SK-N-SH treated with all-trans-retinoic acid at 6 μM for 48 hours (cell line): ENCODE measurements around the gene OSER1.
A peak's percentile ranks its signal among the peaks of the same experiment; 100 is the strongest.

Experiments used
- ATAC-seq: fragments of 200-7000 bp; cut with Tn5 transposase; 3 replicates; pipeline ENCODE4 v1.9.1; 2020; ENCODE audit warnings: mild to moderate bottlenecking, moderate library complexity
- ARNTL ChIP-seq: fragments of 450-650 bp; formaldehyde crosslinking; IDR thresholded peaks from 2 replicates; pipeline ENCODE4 v1.5.0; 2020; ENCODE audit warnings: low read depth, mild to moderate bottlenecking, moderate library complexity, borderline replicate concordance
- BACH2 ChIP-seq: fragments of 250-450 bp; sonication (Bioruptor Pico); IDR thresholded peaks from 2 replicates; pipeline ENCODE4 v1.9.0; 2021; ENCODE audit warnings: mild to moderate bottlenecking, borderline replicate concordance
- CSDC2 ChIP-seq: fragments of 250-450 bp; sonication (Bioruptor Pico); IDR thresholded peaks from 2 replicates; pipeline ENCODE4 v1.5.0; 2020; ENCODE audit warnings: mild to moderate bottlenecking, moderate library complexity
- CSRNP3 ChIP-seq: fragments of 250-450 bp; sonication (Bioruptor Pico); IDR thresholded peaks from 2 replicates; pipeline ENCODE4 v1.5.1; 2021; ENCODE audit warnings: mild to moderate bottlenecking, moderate library complexity
- ESRRG ChIP-seq: fragments of 250-450 bp; sonication (Bioruptor Pico); IDR thresholded peaks from 2 replicates; pipeline ENCODE4 v1.6.1; 2021; ENCODE audit warnings: mild to moderate bottlenecking
- GLIS3 ChIP-seq: fragments of 250-450 bp; sonication (Bioruptor Pico); IDR thresholded peaks from 2 replicates; pipeline ENCODE4 v1.5.0; 2020; ENCODE audit warnings: mild to moderate bottlenecking, moderate library complexity
- ISL1 ChIP-seq: fragments of 250-450 bp; sonication (Bioruptor Pico); IDR thresholded peaks from 2 replicates; pipeline ENCODE4 v2.1.2; 2022; ENCODE audit warnings: mild to moderate bottlenecking, moderate library complexity
- OSR1 ChIP-seq: fragments of 250-450 bp; sonication (Bioruptor Pico); IDR thresholded peaks from 2 replicates; pipeline ENCODE4 v1.8.0; 2022; ENCODE audit warnings: moderate library complexity, mild to moderate bottlenecking, inconsistent platforms
- POU6F1 ChIP-seq: fragments of 250-450 bp; sonication (Bioruptor Pico); IDR thresholded peaks from 2 replicates; pipeline ENCODE4 v1.8.0; 2021; ENCODE audit warnings: low read depth, mild to moderate bottlenecking, moderate library complexity, borderline replicate concordance
- PPARA ChIP-seq: fragments of 250-450 bp; sonication (Bioruptor Pico); IDR thresholded peaks from 2 replicates; pipeline ENCODE4 v1.5.0; 2020; ENCODE audit warnings: mild to moderate bottlenecking, borderline replicate concordance
- RARB ChIP-seq: fragments of 250-450 bp; sonication (Bioruptor Pico); IDR thresholded peaks from 2 replicates; pipeline ENCODE4 v1.8.0; 2021; ENCODE audit warnings: mild to moderate bottlenecking, moderate library complexity
- SNAI2 ChIP-seq: fragments of 250-450 bp; sonication (Bioruptor Pico); IDR thresholded peaks from 2 replicates; pipeline ENCODE4 v1.5.0; 2020; ENCODE audit warnings: mild to moderate bottlenecking, moderate library complexity
- TCF4 ChIP-seq: fragments of 250-450 bp; sonication (Bioruptor Pico); IDR thresholded peaks from 2 replicates; pipeline ENCODE4 v1.8.0; 2021; ENCODE audit warnings: mild to moderate bottlenecking, moderate library complexity, borderline replicate concordance
- TOX ChIP-seq: fragments of 250-450 bp; sonication (Bioruptor Pico); IDR thresholded peaks from 2 replicates; pipeline ENCODE4 v1.8.0; 2021; ENCODE audit warnings: mild to moderate bottlenecking, moderate library complexity, borderline replicate concordance
- ZC3H10 ChIP-seq: fragments of 250-450 bp; sonication (Bioruptor Pico); IDR thresholded peaks from 2 replicates; pipeline ENCODE4 v1.5.1; 2021; ENCODE audit warnings: mild to moderate bottlenecking, moderate library complexity
- ZFP3 ChIP-seq: fragments of 250-450 bp; sonication (Bioruptor Pico); IDR thresholded peaks from 2 replicates; pipeline ENCODE4 v1.5.0; 2020; ENCODE audit warnings: mild to moderate bottlenecking, moderate library complexity
- ZFP30 ChIP-seq: fragments of 450-650 bp; formaldehyde crosslinking; IDR thresholded peaks from 2 replicates; pipeline ENCODE4 v1.5.0; 2022; ENCODE audit warnings: mild to moderate bottlenecking, moderate library complexity
- ZNF565 ChIP-seq: fragments of 450-650 bp; formaldehyde crosslinking; conservative IDR thresholded peaks from 2 replicates; pipeline ENCODE4 v1.5.0; 2020; ENCODE audit warnings: low read depth, mild to moderate bottlenecking, moderate library complexity
- ZNF8 ChIP-seq: fragments of 450-650 bp; formaldehyde crosslinking; IDR thresholded peaks from 2 replicates; pipeline ENCODE4 v1.5.0; 2020; ENCODE audit warnings: mild to moderate bottlenecking, moderate library complexity
- TF ChIP-seq, protein P1 (sequence below): fragments of 250-450 bp; sonication (Bioruptor Pico); IDR thresholded peaks from 2 replicates; pipeline ENCODE4 v1.5.1; 2020; ENCODE audit warnings: low read depth, mild to moderate bottlenecking, moderate library complexity
- TF ChIP-seq, protein P2 (sequence below): fragments of 250-450 bp; sonication (Bioruptor Pico); IDR thresholded peaks from 2 replicates; pipeline ENCODE4 v1.8.0; 2020; ENCODE audit warnings: mild to moderate bottlenecking, moderate library complexity, borderline replicate concordance

OSER1 gene

GRCh38 chr20:44173116-44173515, 37.5 kb downstream of the OSER1 start:
- peak; percentile 34 for ATAC-seq
- TF ChIP-seq ZNF565, result no peak
- no peak for TF ChIP-seq CSRNP3 (CRISPR knock-in tag)
- no peak for TF ChIP-seq OSR1 (CRISPR knock-in tag)
- TF ChIP-seq ARNTL (CRISPR knock-in tag), result no peak
- no peak for TF ChIP-seq TCF4 (CRISPR knock-in tag)
- no peak for TF ChIP-seq ISL1 (CRISPR knock-in tag)
- TF ChIP-seq ZFP3 (CRISPR knock-in tag), result no peak
- TF ChIP-seq RARB, result no peak
- no peak for TF ChIP-seq ZNF8 (CRISPR knock-in tag)

DNA sequence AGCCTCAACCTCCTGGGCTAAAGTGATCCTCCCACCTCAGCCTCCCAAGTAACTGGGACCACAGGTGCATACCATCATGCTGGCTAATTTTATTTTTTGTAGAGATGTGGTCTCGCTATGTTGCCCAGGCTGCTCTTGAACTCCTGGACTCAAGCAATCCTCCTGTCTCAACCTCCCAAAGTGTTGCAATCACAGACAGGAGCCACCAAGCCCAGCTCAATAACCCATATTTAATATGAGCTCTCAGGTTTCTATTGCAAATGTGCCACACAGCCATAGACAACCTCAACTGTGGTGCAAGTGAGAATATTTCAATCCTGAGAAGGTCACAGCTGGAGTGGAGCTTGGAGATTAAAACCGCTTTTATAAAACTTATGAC, 38.0 kb downstream of the OSER1 start:
- no peak; the same call in 2 of the 3 replicates for ATAC-seq
- TF ChIP-seq RARB (no peak), TOX (CRISPR knock-in tag) (no peak), TCF4 (CRISPR knock-in tag) (no peak), ZC3H10 (CRISPR knock-in tag) (no peak), CSDC2 (CRISPR knock-in tag) (no peak), ISL1 (CRISPR knock-in tag) (no peak), ZFP30 (CRISPR knock-in tag) (no peak), SNAI2 (CRISPR knock-in tag) (no peak), POU6F1 (no peak), ZNF8 (CRISPR knock-in tag) (no peak), ESRRG (CRISPR knock-in tag) (no peak), PPARA (CRISPR knock-in tag) (no peak), ARNTL (CRISPR knock-in tag) (no peak)
- TF ChIP-seq, protein P1, sequence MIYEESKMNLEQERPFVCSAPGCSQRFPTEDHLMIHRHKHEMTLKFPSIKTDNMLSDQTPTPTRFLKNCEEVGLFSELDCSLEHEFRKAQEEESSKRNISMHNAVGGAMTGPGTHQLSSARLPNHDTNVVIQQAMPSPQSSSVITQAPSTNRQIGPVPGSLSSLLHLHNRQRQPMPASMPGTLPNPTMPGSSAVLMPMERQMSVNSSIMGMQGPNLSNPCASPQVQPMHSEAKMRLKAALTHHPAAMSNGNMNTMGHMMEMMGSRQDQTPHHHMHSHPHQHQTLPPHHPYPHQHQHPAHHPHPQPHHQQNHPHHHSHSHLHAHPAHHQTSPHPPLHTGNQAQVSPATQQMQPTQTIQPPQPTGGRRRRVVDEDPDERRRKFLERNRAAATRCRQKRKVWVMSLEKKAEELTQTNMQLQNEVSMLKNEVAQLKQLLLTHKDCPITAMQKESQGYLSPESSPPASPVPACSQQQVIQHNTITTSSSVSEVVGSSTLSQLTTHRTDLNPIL, result no peak
- TF ChIP-seq, protein P2, sequence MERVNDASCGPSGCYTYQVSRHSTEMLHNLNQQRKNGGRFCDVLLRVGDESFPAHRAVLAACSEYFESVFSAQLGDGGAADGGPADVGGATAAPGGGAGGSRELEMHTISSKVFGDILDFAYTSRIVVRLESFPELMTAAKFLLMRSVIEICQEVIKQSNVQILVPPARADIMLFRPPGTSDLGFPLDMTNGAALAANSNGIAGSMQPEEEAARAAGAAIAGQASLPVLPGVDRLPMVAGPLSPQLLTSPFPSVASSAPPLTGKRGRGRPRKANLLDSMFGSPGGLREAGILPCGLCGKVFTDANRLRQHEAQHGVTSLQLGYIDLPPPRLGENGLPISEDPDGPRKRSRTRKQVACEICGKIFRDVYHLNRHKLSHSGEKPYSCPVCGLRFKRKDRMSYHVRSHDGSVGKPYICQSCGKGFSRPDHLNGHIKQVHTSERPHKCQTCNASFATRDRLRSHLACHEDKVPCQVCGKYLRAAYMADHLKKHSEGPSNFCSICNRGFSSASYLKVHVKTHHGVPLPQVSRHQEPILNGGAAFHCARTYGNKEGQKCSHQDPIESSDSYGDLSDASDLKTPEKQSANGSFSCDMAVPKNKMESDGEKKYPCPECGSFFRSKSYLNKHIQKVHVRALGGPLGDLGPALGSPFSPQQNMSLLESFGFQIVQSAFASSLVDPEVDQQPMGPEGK (CRISPR knock-in tag), result no peak

- TF ChIP-seq BACH2 (CRISPR knock-in tag) (no peak), GLIS3 (CRISPR knock-in tag) (no peak), POU6F1 (no peak), ARNTL (CRISPR knock-in tag) (no peak), ESRRG (CRISPR knock-in tag) (no peak), PPARA (CRISPR knock-in tag) (no peak), SNAI2 (CRISPR knock-in tag) (no peak), CSDC2 (CRISPR knock-in tag) (no peak)
- peak; percentile 70 for ATAC-seq
These were observed 38.6 kb downstream of the OSER1 start for GRCh38 chr20:44171775-44172571.
